GM11168 (cell line): Measurements from ENCODE around the gene ADAMTS17.

Experiments used
- in situ Hi-C: fragments of 300-500 bp; cut with MboI; formaldehyde crosslinking; loops from one replicate; pipeline ENCODE4 v1.12.0; 2022; ENCODE audit warnings: low sequenced_read_pairs; ENCODE audit not compliant: unreplicated experiment

Gene ADAMTS17

GRCh38 chr15:100254285-100254684 lies 87.5 kb downstream of the ADAMTS17 start:
- in situ Hi-C loops, result no loop called here

GRCh38 chr15:100253640-100254039 lies 88.1 kb downstream of the ADAMTS17 start:
- in situ Hi-C loops, result no loop called here

GRCh38 chr15:100252779-100253417 lies 88.9 kb downstream of the ADAMTS17 start:
- in situ Hi-C loops, result no loop called here

GRCh38 chr15:100252359-100252758 lies 89.4 kb downstream of the ADAMTS17 start:
- in situ Hi-C loops, result no loop called here

- in situ Hi-C loops, result no loop called here
These were observed 91.5 kb downstream of the ADAMTS17 start for GRCh38 chr15:100250176-100250800.

GRCh38 chr15:100249096-100249815 lies 92.5 kb downstream of the ADAMTS17 start:
- in situ Hi-C loops, result no loop called here

- in situ Hi-C loops, result no loop called here
These were observed 93.5 kb downstream of the ADAMTS17 start for GRCh38 chr15:100248236-100248635.

- in situ Hi-C loops, result no loop called here
These were observed 94.2 kb downstream of the ADAMTS17 start for GRCh38 chr15:100247228-100248225.

- in situ Hi-C loops, result no loop called here
These were observed 95.9 kb downstream of the ADAMTS17 start for GRCh38 chr15:100245855-100246254.

GRCh38 chr15:100245487-100245820 lies 96.3 kb downstream of the ADAMTS17 start:
- in situ Hi-C loops, result no loop called here

- in situ Hi-C loops, result no loop called here
These were observed 96.8 kb downstream of the ADAMTS17 start for GRCh38 chr15:100244796-100245486.

- in situ Hi-C loops, result no loop called here
These were observed 98.8 kb downstream of the ADAMTS17 start for GRCh38 chr15:100242989-100243388.

GRCh38 chr15:100241572-100242482 lies 99.9 kb downstream of the ADAMTS17 start:
- in situ Hi-C loops, result no loop called here

- in situ Hi-C loops, result no loop called here
These were observed 104.6 kb downstream of the ADAMTS17 start for GRCh38 chr15:100236981-100237720.

GRCh38 chr15:100235030-100235617 lies 106.7 kb downstream of the ADAMTS17 start:
- in situ Hi-C loops, result no loop called here

- in situ Hi-C loops, result no loop called here
These were observed 107.4 kb downstream of the ADAMTS17 start for GRCh38 chr15:100234158-100235029.

- in situ Hi-C loops, result no loop called here
These were observed 111.0 kb downstream of the ADAMTS17 start for GRCh38 chr15:100230784-100231183.
